Epithelial cell of esophagus (primary cell): ENCODE measurements around the gene AUH.

ENCODE experiments used
- DNase-seq: peaks from one replicate; pipeline ENCODE4 v3.0.0; 2010; ENCODE audit warnings: low read depth
- H3K4me3 ChIP-seq: 2 replicates; pipeline ENCODE4 v1.5.1; 2011; ENCODE audit warnings: mild to moderate bottlenecking, low read length, control low read depth
- CTCF ChIP-seq: IDR thresholded peaks from 2 replicates; pipeline ENCODE4 v1.5.1; 2011; ENCODE audit warnings: low read depth, mild to moderate bottlenecking, low read length, control low read depth, inconsistent platforms; ENCODE audit not compliant: insufficient read depth; ENCODE audit errors: missing control alignments

AUH gene

GRCh38 chr9:91191411-91192380, 170.0 kb downstream of the AUH start:
- H3K4me3 ChIP-seq, result no peak overlapping the region
- DNase-seq, result no peak
- no peak for TF ChIP-seq CTCF

DNA sequence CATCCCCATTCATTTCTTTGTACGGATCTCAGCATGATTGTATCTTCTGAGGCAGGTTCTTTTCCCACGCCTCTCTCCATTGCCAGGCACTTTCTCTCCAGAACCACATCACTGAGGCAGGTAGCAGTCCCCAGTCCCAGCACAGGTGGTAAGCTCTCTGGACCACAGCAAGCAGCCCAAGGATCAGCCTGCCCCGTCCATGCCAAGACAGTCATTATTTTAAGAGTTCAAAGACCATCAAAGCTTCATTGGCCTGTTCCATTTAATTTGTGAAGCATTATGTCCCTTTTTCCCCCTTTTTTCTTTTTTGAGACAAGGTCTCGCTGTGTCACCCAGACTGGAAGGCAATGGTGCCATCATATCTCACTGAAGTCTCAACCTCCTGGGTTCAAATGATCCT, 171.7 kb downstream of the AUH start:
- no peak for DNase-seq
- H3K4me3 ChIP-seq, result no peak overlapping the region
- TF ChIP-seq CTCF, result no peak

GRCh38 chr9:91188719-91189590, 172.8 kb downstream of the AUH start:
- H3K4me3 ChIP-seq, result no peak overlapping the region
- TF ChIP-seq CTCF, result no peak
- no peak for DNase-seq

GRCh38 chr9:91187965-91188344, 173.8 kb downstream of the AUH start:
- DNase-seq, result no peak
- H3K4me3 ChIP-seq, result no peak overlapping the region
- TF ChIP-seq CTCF, result no peak

DNA sequence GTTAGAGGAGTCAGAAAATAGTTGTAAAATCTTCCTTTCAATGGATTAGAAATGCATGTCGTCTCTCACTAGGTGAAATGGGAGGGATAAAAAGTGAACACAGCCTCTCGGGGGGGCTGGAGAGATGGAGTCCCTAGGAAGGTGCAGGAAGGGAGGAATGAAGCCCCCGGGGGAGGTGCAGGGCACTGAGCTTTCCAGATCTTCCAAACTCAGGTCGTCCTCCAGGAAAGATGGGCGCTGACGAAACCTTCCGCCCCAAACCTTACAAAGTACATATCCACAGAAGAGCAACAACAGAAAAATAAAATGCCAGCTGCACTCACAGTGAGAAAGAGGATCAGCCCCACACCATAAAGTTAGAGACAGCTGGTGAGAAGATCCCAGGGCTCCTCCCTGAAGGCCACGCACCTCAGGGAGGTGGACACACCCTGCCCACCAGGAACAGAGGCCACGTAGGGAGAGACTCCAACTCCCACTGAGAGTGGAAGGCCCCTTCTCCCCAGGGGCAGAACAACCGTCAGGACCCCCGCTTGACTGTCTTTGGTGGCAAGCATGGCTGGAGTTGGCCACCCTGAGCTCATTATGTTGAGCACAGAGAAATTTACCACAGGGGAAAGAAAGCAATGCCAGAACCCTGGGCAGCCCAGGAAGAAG, 174.3 kb downstream of the AUH start:
- DNase-seq, result no peak
- no peak for TF ChIP-seq CTCF
- H3K4me3 ChIP-seq, result no peak overlapping the region

DNA sequence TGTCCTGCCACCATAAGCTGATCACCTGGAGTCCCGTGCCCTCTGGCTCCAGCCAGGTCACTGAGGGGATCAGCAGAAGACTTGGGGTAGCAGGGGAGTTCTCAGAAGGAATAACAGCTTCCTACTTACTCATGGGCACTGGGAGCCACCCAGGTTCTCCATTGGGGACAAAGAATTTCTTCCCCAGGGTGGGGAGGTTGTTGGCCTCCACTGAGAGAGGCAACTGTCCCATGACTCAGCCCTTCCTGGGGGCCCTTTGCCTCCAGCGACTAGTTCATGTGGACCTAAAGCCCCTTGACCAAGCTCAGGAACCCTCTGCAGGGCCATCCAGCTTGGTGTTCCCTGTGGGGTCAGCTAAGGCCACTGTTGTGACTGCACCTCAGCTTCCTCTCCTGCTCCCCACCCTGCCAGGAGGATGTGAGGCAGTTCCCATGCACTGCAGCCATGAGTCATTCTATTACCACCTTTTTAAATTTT, 175.0 kb downstream of the AUH start:
- DNase-seq, result peak; percentile 50
- H3K4me3 ChIP-seq, result no peak overlapping the region
- no peak for TF ChIP-seq CTCF
